Keratinocyte (primary cell): ENCODE data around the gene PARD3.

ENCODE experiments used
- EZH2 ChIP-seq: IDR thresholded peaks from one replicate; pipeline ENCODE4 v1.6.1; 2012; ENCODE audit warnings: inconsistent platforms, mild to moderate bottlenecking, low read length, moderate library complexity
- TF ChIP-seq, protein P1 (sequence below), 3 experiments: IDR thresholded peaks in 1 of 3; conservative IDR thresholded peaks in 1 of 3; optimal IDR thresholded peaks in 1 of 3; 2 replicates in 2 of 3; 3 replicates in 1 of 3; pipeline versions ENCODE3 to v1.5.1; 2011; ENCODE audit warnings: low read length in 3 of 3, mild to moderate bottlenecking in 3 of 3, moderate library complexity in 2 of 3, control low read depth in 1 of 3, inconsistent platforms in 1 of 3; ENCODE audit not compliant: insufficient read depth in 2 of 3; ENCODE audit errors: extremely low read depth in 1 of 3

DNA sequence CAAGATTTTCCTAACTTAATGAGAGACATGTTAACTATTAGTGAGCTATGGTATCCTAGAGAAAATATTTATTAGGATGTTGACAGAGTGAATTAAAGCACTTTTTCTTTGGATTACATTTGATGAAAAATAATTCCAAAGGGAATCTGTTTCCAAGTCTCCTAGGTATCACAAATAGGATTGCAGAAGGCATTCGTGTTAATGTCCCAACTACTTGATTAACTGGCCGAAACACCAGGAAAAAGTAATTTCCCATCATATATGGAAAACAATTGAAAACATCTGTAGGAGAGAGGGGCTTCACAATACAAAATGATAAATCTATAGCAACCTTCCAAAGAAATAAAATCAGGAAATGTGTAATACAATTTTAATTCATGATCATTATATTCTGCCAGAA is 406.7 kb downstream of the PARD3 start:
- TF ChIP-seq, protein P1, sequence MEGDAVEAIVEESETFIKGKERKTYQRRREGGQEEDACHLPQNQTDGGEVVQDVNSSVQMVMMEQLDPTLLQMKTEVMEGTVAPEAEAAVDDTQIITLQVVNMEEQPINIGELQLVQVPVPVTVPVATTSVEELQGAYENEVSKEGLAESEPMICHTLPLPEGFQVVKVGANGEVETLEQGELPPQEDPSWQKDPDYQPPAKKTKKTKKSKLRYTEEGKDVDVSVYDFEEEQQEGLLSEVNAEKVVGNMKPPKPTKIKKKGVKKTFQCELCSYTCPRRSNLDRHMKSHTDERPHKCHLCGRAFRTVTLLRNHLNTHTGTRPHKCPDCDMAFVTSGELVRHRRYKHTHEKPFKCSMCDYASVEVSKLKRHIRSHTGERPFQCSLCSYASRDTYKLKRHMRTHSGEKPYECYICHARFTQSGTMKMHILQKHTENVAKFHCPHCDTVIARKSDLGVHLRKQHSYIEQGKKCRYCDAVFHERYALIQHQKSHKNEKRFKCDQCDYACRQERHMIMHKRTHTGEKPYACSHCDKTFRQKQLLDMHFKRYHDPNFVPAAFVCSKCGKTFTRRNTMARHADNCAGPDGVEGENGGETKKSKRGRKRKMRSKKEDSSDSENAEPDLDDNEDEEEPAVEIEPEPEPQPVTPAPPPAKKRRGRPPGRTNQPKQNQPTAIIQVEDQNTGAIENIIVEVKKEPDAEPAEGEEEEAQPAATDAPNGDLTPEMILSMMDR (optimal IDR thresholded peaks at IDR 0.05 in 1 of 3, IDR thresholded peaks at IDR 0.05 in 1 of 3, conservative IDR thresholded peaks at IDR 0.05 in 1 of 3; ENCODE audit: extremely low read depth in 1 of 3, insufficient read depth in 2 of 3, low read length in 3 of 3): no peak
- TF ChIP-seq EZH2: no peak
